Lung (tissue), 12 donors: Measurements from ENCODE around the gene DAGLA. TPM values are rescaled to one million over a fixed set of nuclear protein-coding genes. Genes with fewer than 3 reads are reported as not detected.

ENCODE experiments used
- ATAC-seq: fragments of 200-7000 bp; cut with Tn5 transposase; one replicate; pipeline ENCODE4 v1.9.1; 2020; ENCODE audit warnings: moderate number of reproducible peaks; ENCODE audit not compliant: insufficient read depth, low FRiP score
- DNase-seq, 3 donors: peaks; one replicate each; pipeline ENCODE4 v3.0.0-alpha.2; 2013 to 2017
- H3K27ac ChIP-seq, 2 donors: one replicate each; pipeline ENCODE4 v1.5.1; 2013; ENCODE audit warnings: mild to moderate bottlenecking in 2 of 2, moderate library complexity in 2 of 2, control low read depth in 1 of 2, inconsistent platforms in 1 of 2, low read depth in 1 of 2, low read length in 1 of 2
- H3K27me3 ChIP-seq, 3 donors: one replicate each; pipeline ENCODE4 v1.5.1; 2013; ENCODE audit warnings: low read length in 2 of 3; ENCODE audit not compliant: control insufficient read depth in 3 of 3, insufficient read depth in 3 of 3
- H3K36me3 ChIP-seq, 4 donors: one replicate each; pipeline ENCODE4 v1.5.1; 2013; ENCODE audit warnings: low read length in 4 of 4, mild to moderate bottlenecking in 1 of 4, moderate library complexity in 1 of 4; ENCODE audit not compliant: control insufficient read depth in 4 of 4, insufficient read depth in 4 of 4
- H3K4me1 ChIP-seq, 5 donors: one replicate each; pipeline ENCODE4 v1.5.1; 2013; ENCODE audit warnings: low read length in 5 of 5, mild to moderate bottlenecking in 2 of 5, moderate library complexity in 1 of 5; ENCODE audit not compliant: control insufficient read depth in 5 of 5, insufficient read depth in 5 of 5
- H3K4me3 ChIP-seq: one replicate; pipeline ENCODE4 v1.5.1; 2013; ENCODE audit warnings: mild to moderate bottlenecking, control low read depth, moderate library complexity
- H3K9ac ChIP-seq, 2 donors: one replicate each; pipeline ENCODE4 v1.5.1; 2013; ENCODE audit warnings: low read length in 2 of 2, control low read depth in 1 of 2; ENCODE audit not compliant: insufficient read depth in 1 of 2
- H3K9me3 ChIP-seq, 4 donors: one replicate each; pipeline ENCODE4 v1.5.1; 2013; ENCODE audit warnings: low read length in 3 of 4, mild to moderate bottlenecking in 1 of 4, moderate library complexity in 1 of 4; ENCODE audit not compliant: control insufficient read depth in 4 of 4, insufficient read depth in 3 of 4
- WGBS, 2 donors: extraction: QIAGEN DNeasy Blood & Tissue Kit; methylation state at CpG; one replicate each; pipeline ENCODE4 v1.1.7; 2013; 5-methylcytosine and 5-hydroxymethylcytosine counted together
- polyA plus RNA-seq, 2 donors: library from polyadenylated mRNA; stranded (reverse); fragments of 200-250 nt; gene quantifications; one replicate each; pipeline ENCODE4 v1.2.1, GENCODE V29; 2013
- total RNA-seq, 2 donors: library from RNA; depleted of rRNA in 1 of 2; stranded (reverse); fragments of >200 nt in 1 of 2; gene quantifications; one replicate each; pipeline ENCODE4 v1.2.1, GENCODE V29; 2014 to 2021
- TF ChIP-seq, protein P1 (sequence below): IDR thresholded peaks from 2 replicates; pipeline ENCODE4 v1.5.1; 2012; ENCODE audit warnings: mild to moderate bottlenecking; ENCODE audit errors: control extremely low read depth, extremely low read depth
- donor health status: control.
- donor health status: control.
- donor health status: Bipolar disorder and iron deficiency.
- donor health status: healthy.
- donor health status: DM: yes; HTN: yes; CAD: no.

The DAGLA gene
- total and polyA plus RNA-seq, 4 donors, result 1.5 to 7.5 (median 2.9) TPM

DNA sequence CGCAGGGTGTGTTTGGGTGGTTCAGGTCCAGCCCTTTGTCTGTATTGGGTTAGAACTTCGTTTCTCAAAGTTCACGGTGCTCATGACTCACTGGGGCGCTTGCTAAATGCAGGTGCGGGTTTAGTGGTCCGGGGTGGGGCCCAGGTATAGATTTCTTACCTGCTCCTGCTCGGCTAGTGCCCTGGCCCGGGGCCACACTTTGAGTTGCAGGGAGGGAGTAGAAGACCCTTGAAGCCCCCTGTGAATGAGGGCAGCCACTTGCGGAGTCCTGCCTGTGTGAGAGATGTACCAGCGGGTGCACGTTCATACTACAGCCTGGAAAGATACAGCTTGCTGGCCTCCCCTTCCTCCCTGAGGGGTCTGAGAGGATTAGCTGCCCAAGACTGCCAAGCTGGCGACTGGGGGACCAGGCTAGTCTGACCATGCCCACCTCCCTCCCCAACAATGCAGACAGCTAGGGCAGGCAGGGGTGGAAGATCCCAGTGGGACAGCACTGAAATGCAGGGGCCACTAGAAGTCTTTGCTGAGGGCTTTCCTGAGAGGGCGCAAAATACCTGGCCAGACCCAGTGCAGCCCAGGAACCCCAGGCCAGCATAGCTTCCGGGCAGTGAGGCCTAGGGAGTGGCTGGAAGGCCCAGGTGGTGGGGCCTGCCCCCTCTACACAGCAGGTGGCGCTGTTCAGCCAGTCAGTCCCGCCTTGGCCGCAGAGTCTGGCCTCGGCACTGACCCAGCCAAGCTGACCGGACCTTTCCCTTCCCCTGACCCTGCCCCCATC is 67.2 kb downstream of the DAGLA start:
- ATAC-seq (peak; percentile 56), DNase-seq (peak; percentile 44 to 62 (median 58))
- Histone ChIP-seq H3K4me1 (peaks cover 0 to 8% (median under 1%) of the 10 kb centered on the region in 5 donors), H3K27me3 (peaks cover 0 to 4% (median 0%) of the 10 kb centered on the region in 3 donors), H3K9ac (no peak overlapping the region), H3K36me3 (peaks cover 0 to 4% (median 0%) of the 10 kb centered on the region in 4 donors), H3K4me3 (no peak overlapping the region), H3K27ac (no peak overlapping the region), H3K9me3 (no peaks in the 10 kb centered on the region)
- WGBS, 2 donors, result 61 to 79% methylated on average over 19 of the region's 19 CpGs
- TF ChIP-seq, protein P1, sequence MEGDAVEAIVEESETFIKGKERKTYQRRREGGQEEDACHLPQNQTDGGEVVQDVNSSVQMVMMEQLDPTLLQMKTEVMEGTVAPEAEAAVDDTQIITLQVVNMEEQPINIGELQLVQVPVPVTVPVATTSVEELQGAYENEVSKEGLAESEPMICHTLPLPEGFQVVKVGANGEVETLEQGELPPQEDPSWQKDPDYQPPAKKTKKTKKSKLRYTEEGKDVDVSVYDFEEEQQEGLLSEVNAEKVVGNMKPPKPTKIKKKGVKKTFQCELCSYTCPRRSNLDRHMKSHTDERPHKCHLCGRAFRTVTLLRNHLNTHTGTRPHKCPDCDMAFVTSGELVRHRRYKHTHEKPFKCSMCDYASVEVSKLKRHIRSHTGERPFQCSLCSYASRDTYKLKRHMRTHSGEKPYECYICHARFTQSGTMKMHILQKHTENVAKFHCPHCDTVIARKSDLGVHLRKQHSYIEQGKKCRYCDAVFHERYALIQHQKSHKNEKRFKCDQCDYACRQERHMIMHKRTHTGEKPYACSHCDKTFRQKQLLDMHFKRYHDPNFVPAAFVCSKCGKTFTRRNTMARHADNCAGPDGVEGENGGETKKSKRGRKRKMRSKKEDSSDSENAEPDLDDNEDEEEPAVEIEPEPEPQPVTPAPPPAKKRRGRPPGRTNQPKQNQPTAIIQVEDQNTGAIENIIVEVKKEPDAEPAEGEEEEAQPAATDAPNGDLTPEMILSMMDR, result peak; percentile 55

DNA sequence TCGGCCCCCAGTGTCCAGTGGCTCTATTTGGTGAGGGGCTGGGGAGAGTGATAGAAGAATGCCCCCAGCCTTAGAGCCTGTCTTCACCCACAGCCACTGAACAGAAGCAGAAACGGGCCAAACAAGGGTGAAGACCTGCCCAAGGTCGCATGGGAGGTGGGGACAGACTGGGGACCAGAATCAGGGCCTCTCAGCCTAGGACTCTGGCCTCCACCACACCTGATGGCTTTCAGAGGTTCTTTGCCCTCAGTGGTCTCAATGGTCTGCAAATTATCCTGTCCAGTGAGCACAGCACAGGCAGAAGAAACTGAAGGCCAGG is 67.7 kb downstream of the DAGLA start:
- DNase-seq (no peak), ATAC-seq (no peak)
- Histone ChIP-seq H3K27ac (no peak overlapping the region), H3K36me3 (peaks cover 0 to 4% (median 0%) of the 10 kb centered on the region in 4 donors), H3K9me3 (no peaks in the 10 kb centered on the region), H3K4me1 (peaks cover 0 to 11% (median 0%) of the 10 kb centered on the region in 5 donors), H3K4me3 (no peak overlapping the region), H3K27me3 (peaks cover 0 to 4% (median 0%) of the 10 kb centered on the region in 3 donors), H3K9ac (no peak overlapping the region)
- 41 to 61% methylated on average over 3 of the region's 3 CpGs for WGBS, 2 donors
- TF ChIP-seq, protein P1, result no peak

DNA sequence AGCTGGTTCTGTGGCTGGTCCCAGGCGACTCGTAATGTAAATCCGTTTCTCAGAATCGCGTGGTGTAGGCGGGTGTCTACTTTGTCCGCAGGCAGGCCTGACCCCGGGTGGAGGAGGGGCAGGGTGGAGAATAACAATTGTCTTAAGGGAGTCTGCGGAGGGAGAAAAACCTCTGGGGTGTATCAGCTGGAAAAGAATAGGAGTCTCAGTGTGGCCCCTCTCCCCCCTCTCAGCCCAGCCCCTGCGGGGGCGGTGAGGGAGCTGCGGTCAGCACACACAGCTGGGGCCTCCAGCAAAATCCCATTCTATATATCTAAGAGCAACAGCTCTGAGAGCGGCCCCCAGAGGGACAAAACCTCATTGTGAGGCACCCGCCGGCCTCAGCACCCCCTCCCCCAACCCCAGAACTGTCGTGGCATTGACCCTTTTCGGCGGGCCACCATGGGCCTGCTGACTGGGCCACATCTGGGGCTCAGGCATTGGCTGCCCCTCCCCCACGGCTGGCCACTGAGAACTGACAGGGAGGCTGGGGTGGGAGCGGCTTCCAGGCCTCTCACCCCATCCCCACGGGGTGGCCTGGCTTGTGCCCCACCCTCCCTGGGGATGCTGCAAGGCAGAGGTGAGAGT is 69.5 kb downstream of the DAGLA start:
- H3K4me3 ChIP-seq, result no peak overlapping the region
- H3K9me3 ChIP-seq, result no peaks in the 10 kb centered on the region
- peaks cover 0 to 4% (median 0%) of the 10 kb centered on the region in 3 donors for H3K27me3 ChIP-seq
- no peaks in the 10 kb centered on the region for H3K36me3 ChIP-seq
- H3K27ac ChIP-seq, result no peak overlapping the region
- TF ChIP-seq, protein P1, result no peak
- no peak overlapping the region for H3K9ac ChIP-seq
- DNase-seq, result no peak
- WGBS, 2 donors, result 67 to 68% methylated on average over 21 of the region's 21 CpGs
- H3K4me1 ChIP-seq, result peaks cover 0 to 21% (median 3%) of the 10 kb centered on the region in 5 donors
- ATAC-seq, result no peak
